ENCODE results near the gene ERV3-1. TPM values are rescaled to one million over a fixed set of nuclear protein-coding genes. Genes with fewer than 3 reads are reported as not detected.
"Not testable (repeated sequence)": the region's sequence is repeated elsewhere in the genome, so short reads cannot be mapped to it uniquely, and the experiment has no call there.

The ERV3-1 gene
- total and polyA plus RNA-seq, 3 donors from 2014 or later = 14.8 to 92.4 (median 75.7) TPM

- Histone ChIP-seq H3K9me3 (no peaks in the 10 kb centered on the region), H3K27ac (no peak overlapping the region), H3K4me1 (peaks cover 12% of the 10 kb centered on the region), H3K4me3 (peak overlapping the region; percentile 45 to 60), H3K36me3 (ENCODE audit: low read depth, missing control alignments) (no peaks in the 10 kb centered on the region), H3K27me3 (no peaks in the 10 kb centered on the region)
- intact Hi-C loops (cut with DNase I; ENCODE audit: low total_unique reads) = no loop called here
- WGBS, 2 donors = 23 to 42% methylated on average over 5 of the region's 5 CpGs
- DNase-seq = peak; percentile 40
- no peak for TF ChIP-seq POLR2A (IDR thresholded peaks at IDR 0.05)
- no peak for TF ChIP-seq CTCF (IDR thresholded peaks at IDR 0.05)
Observed at GRCh38 chr7:64946772-64947171, 59.7 kb downstream of the ERV3-1 start.

GRCh38 chr7:64945503-64946175 lies 60.8 kb downstream of the ERV3-1 start:
- H3K27ac ChIP-seq = no peak overlapping the region
- H3K4me3 ChIP-seq = no peak overlapping the region
- TF ChIP-seq POLR2A (IDR thresholded peaks at IDR 0.05) (no peak), CTCF (IDR thresholded peaks at IDR 0.05) (no peak)
- no peaks in the 10 kb centered on the region for H3K9me3 ChIP-seq
- H3K4me1 ChIP-seq = peaks cover 12% of the 10 kb centered on the region
- DNase-seq = no peak
- no peaks in the 10 kb centered on the region for H3K27me3 ChIP-seq
- no peaks in the 10 kb centered on the region for H3K36me3 ChIP-seq (ENCODE audit: low read depth, missing control alignments)
- intact Hi-C loops (cut with DNase I; ENCODE audit: low total_unique reads) = no loop called here
- WGBS, 2 donors = 61 to 72% methylated on average over 2 of the region's 2 CpGs

- H3K9me3 ChIP-seq; DNase-seq; H3K36me3 ChIP-seq (ENCODE audit: low read depth, missing control alignments); intact Hi-C loops (cut with DNase I; ENCODE audit: low total_unique reads); H3K27me3 ChIP-seq; H3K4me3 ChIP-seq; H3K27ac ChIP-seq: not testable (repeated sequence)
- H3K4me1 ChIP-seq = peaks cover 12% of the 10 kb centered on the region
- 84 to 91% methylated on average over 5 of the region's 5 CpGs for WGBS, 2 donors
Observed at GRCh38 chr7:64944667-64945502, 61.6 kb downstream of the ERV3-1 start.

Small RNA genes within 50 kb of the gene (small RNA-seq; reads per million reads assigned to genes)
- 0 reads per million in 2 donors for gene RNU6-1229P

Other genes with a start within 250 kb of the ERV3-1 start
- 10 to 100 TPM; 13.1 to 19.1 TPM for gene ZNF138, start 212.3 kb downstream of the ERV3-1 start, total RNA-seq
- gene ZNF138, start 212.3 kb downstream of the ERV3-1 start, polyA plus RNA-seq (ENCODE audit: insufficient read depth, low read depth, low replicate concordance) = 3.9 TPM
- 10 to 100 TPM; 13.6 to 36.0 TPM for gene ZNF273, start 103.4 kb downstream of the ERV3-1 start, total RNA-seq
- 10.6 TPM for gene ZNF273, start 103.4 kb downstream of the ERV3-1 start, polyA plus RNA-seq (ENCODE audit: insufficient read depth, low read depth, low replicate concordance)
- 10 to 100 TPM; 43.5 to 45.7 TPM for gene ZNF117, start 15.7 kb downstream of the ERV3-1 start, total RNA-seq
- gene ZNF117, start 15.7 kb downstream of the ERV3-1 start, polyA plus RNA-seq (ENCODE audit: insufficient read depth, low read depth, low replicate concordance) = 5.8 TPM

Measured in testis (tissue), 3 donors.